HUDEP-2 (cell line): ENCODE results near the gene PRSS2.
"Not testable (repeated sequence)": the region's sequence is repeated elsewhere in the genome, so short reads cannot be mapped to it uniquely, and the experiment has no call there.

Source experiments
- DNase-seq, 76 experiments: peaks; one replicate each; lab custom pipeline; 2025; ENCODE audit not compliant: unreplicated experiment in 76 of 76; lab: John Stamatoyannopoulos, UW

Gene PRSS2

GRCh38 chr7:142770661-142771352 is at the start of gene PRSS2:
PRSS2 (plus strand) TSS chr7:142770970; CDS start chr7:142770983, 13 bp downstream.
- no peak for DNase-seq

- DNase-seq = no peak
Observed at GRCh38 chr7:142720986-142721385, 49.8 kb upstream of the PRSS2 start.

- DNase-seq = no peak
Observed at GRCh38 chr7:142722248-142722794, 48.4 kb upstream of the PRSS2 start.

GRCh38 chr7:142733271-142733670 is 37.5 kb upstream of the PRSS2 start:
- DNase-seq = no peak

GRCh38 chr7:142739923-142740492 is 30.8 kb upstream of the PRSS2 start:
- DNase-seq = no peak

- no peak for DNase-seq
Observed at GRCh38 chr7:142740786-142741185, 30.0 kb upstream of the PRSS2 start.

GRCh38 chr7:142741932-142742331 is 28.8 kb upstream of the PRSS2 start:
- DNase-seq = not testable (repeated sequence)

- no peak for DNase-seq
Observed at GRCh38 chr7:142745091-142745635, 25.6 kb upstream of the PRSS2 start.

- no peak for DNase-seq
Observed at GRCh38 chr7:142745745-142746144, 25.0 kb upstream of the PRSS2 start.

- DNase-seq = no peak
Observed at GRCh38 chr7:142746264-142746663, 24.5 kb upstream of the PRSS2 start.

- not testable (repeated sequence) for DNase-seq
Observed at GRCh38 chr7:142748410-142748809, 22.4 kb upstream of the PRSS2 start.

- DNase-seq = no peak
Observed at GRCh38 chr7:142749218-142749993, 21.4 kb upstream of the PRSS2 start, which contains the start of gene PRSS1. PRSS1 (plus strand) TSS chr7:142749472; CDS start chr7:142749485, 13 bp downstream.

- no peak for DNase-seq
Observed at GRCh38 chr7:142750321-142750938, 20.3 kb upstream of the PRSS2 start.

GRCh38 chr7:142751526-142752175 is 19.1 kb upstream of the PRSS2 start:
- not testable (repeated sequence) for DNase-seq

GRCh38 chr7:142752376-142753225 is 18.2 kb upstream of the PRSS2 start:
- DNase-seq = no peak

GRCh38 chr7:142753366-142753765 is 17.4 kb upstream of the PRSS2 start:
- no peak for DNase-seq

GRCh38 chr7:142753925-142754491 is 16.8 kb upstream of the PRSS2 start:
- DNase-seq = not testable (repeated sequence)

GRCh38 chr7:142754681-142755575 is 15.8 kb upstream of the PRSS2 start:
- no peak for DNase-seq
